Spleen (tissue), 7 donors: ENCODE data around the gene GALNT3.

Experiments
- POLR2A ChIP-seq, 3 donors: fragments of 450-650 bp; IDR thresholded peaks; one replicate each; pipeline ENCODE4 v1.5.1; 2017; ENCODE audit warnings: antibody characterized with exemption in 3 of 3, mild to moderate bottlenecking in 1 of 3
- POLR2AphosphoS5 ChIP-seq, 3 donors: sonication (generic); formaldehyde crosslinking; IDR thresholded peaks; one replicate each; pipeline ENCODE4 v1.5.1; 2017; ENCODE audit warnings: antibody characterized with exemption in 3 of 3
- TF ChIP-seq, protein P1 (sequence below), 11 experiments: fragments of 200-600 bp in 7 of 11; fragments of 450-650 bp in 4 of 11; sonication (generic) in 4 of 11; IDR thresholded peaks in 8 of 11; conservative IDR thresholded peaks in 3 of 11; 1 replicate in 7 of 11; 2 replicates in 4 of 11; pipeline versions ENCODE4 v1.4.0 to v1.8.0; 2016 to 2021; ENCODE audit warnings: antibody characterized with exemption in 11 of 11, inconsistent platforms in 4 of 11, mild to moderate bottlenecking in 1 of 11
- donor health status: DM: no; HTN: no; CAD: no; lungs with moderate emphysema.
- donor health status: DM: no; HTN: no; CAD: no.
- donor health status: DM: no; HTN: no; CAD: no.

GRCh38 chr2:165804719-165805118, 10.7 kb upstream of the GALNT3 start:
- TF ChIP-seq, protein P1, sequence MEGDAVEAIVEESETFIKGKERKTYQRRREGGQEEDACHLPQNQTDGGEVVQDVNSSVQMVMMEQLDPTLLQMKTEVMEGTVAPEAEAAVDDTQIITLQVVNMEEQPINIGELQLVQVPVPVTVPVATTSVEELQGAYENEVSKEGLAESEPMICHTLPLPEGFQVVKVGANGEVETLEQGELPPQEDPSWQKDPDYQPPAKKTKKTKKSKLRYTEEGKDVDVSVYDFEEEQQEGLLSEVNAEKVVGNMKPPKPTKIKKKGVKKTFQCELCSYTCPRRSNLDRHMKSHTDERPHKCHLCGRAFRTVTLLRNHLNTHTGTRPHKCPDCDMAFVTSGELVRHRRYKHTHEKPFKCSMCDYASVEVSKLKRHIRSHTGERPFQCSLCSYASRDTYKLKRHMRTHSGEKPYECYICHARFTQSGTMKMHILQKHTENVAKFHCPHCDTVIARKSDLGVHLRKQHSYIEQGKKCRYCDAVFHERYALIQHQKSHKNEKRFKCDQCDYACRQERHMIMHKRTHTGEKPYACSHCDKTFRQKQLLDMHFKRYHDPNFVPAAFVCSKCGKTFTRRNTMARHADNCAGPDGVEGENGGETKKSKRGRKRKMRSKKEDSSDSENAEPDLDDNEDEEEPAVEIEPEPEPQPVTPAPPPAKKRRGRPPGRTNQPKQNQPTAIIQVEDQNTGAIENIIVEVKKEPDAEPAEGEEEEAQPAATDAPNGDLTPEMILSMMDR (IDR thresholded peaks at IDR 0.05 in 8 of 11, conservative IDR thresholded peaks at IDR 0.05 in 3 of 11), result no peak
- no peak for TF ChIP-seq POLR2A (IDR thresholded peaks at IDR 0.05)
- TF ChIP-seq POLR2AphosphoS5 (IDR thresholded peaks at IDR 0.05), result no peak
